GM20000 (cell line): ENCODE measurements around the gene ANKH.

Source experiments
- DNase-seq: peaks from one replicate; pipeline ENCODE4 v3.0.0; 2012; ENCODE audit warnings: low spot score
- CTCF ChIP-seq: IDR thresholded peaks from 2 replicates; pipeline ENCODE4 v1.5.1; 2012; ENCODE audit warnings: mild to moderate bottlenecking, control low read depth; ENCODE audit errors: extremely low read depth, missing control alignments

ANKH gene

GRCh38 chr5:14834062-14834461, 37.5 kb downstream of the ANKH start:
- DNase-seq: no peak
- no peak for TF ChIP-seq CTCF

- no peak for DNase-seq
- no peak for TF ChIP-seq CTCF
These were observed 40.6 kb downstream of the ANKH start for GRCh38 chr5:14831006-14831338.

DNA sequence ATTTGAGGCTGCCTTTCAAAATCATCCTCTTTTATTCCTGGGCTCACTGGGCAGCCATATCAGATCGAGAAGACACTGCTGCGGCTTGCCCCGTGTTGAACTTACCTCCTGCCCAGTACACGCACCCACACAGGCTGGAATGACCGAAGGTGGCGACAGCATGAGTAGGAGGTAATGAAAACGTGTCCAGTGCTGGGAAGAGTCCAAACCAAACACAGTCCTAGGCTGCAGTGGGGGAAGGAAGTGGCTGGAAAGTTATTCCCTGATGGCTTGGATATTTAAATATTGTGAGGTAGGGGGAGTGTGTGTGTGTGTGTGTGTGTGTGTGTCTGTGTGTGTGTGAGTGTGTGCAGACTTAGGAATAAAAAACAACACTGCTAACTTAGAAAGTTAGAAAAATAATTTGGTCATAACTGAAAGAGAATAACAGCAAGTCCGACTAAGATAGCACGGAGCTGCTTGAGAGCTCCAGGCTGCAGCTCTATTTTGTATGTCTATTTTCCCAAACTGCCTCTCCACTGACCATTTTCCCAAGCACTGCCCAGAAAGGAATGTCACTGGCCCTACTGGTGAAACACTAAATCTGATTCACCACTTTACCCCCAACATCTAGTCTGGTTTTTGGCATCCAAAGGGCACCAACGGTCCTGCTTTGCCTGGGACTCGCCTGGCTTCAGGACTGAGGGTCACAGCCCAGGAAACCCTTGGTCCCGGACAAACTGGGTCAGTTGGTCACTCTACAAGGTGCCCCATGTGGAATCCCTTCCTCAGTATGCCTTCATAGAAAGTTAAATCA, 41.2 kb downstream of the ANKH start:
- DNase-seq: no peak
- no peak for TF ChIP-seq CTCF

- TF ChIP-seq CTCF: no peak
- DNase-seq: no peak
These were observed 42.2 kb downstream of the ANKH start for GRCh38 chr5:14829396-14829795.

DNA sequence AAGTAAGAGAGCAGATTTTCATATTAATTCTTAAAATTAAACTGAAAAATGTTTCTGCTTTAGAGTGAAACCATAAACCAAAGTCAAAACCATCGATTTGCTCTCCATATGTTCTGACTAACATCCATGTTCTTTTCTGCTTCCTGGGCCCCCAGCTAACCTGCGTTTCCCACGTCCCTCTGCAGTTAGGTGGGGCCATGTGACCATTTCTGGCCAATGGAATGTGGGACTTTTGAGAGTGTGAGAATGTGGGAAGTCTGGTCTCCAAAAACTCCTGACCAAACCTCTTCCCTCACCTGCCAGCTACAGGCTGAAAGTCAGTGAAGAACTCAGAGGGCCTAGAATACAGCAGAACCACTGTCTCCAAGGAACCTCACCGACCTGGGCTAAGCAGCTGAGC, 44.9 kb downstream of the ANKH start:
- TF ChIP-seq CTCF: no peak
- DNase-seq: no peak

GRCh38 chr5:14825977-14826376, 45.6 kb downstream of the ANKH start:
- DNase-seq: no peak
- TF ChIP-seq CTCF: no peak

DNA sequence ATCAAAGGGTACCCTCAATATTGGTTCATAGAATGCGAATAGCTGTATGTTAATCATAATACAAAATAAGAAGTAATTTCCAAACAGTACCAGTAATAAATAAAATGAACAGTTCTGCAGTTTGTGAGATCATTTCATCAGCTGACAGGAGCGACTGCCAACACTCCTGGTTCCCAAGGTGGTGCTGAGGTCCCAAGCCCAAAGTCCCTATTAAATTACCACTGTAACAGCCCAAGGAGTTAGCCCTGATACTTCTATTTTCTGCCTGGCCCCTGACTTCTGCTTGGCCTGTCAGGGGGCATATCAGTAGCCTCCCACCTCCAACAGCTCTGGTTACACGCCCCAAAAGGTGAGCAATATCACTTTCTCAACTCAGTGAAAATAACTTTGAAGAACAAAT, 47.1 kb downstream of the ANKH start:
- no peak for DNase-seq
- TF ChIP-seq CTCF: no peak
